Activated CD4-positive, alpha-beta T cell treated with anti-CD3 and anti-CD28 coated beads for 36 hours (primary cell): Measurements from ENCODE around the gene ADCY7. TPM values are rescaled to one million over a fixed set of nuclear protein-coding genes. Genes with fewer than 3 reads are reported as not detected.
A peak's percentile ranks its signal among the peaks of the same experiment; 100 is the strongest.

Experiments used
- ATAC-seq: fragments of 200-7000 bp; cut with Tn5 transposase; one replicate; pipeline ENCODE4 v1.10.0; 2021; ENCODE audit warnings: mild to moderate bottlenecking, moderate library complexity
- CTCF ChIA-PET: fragments of 350-600 bp; sonication (Branson Sonifier 250); formaldehyde crosslinking; loops from one replicate; lab custom pipeline; 2021; ENCODE audit warnings: antibody characterized with exemption; lab: Charles Lee
- POLR2A ChIA-PET: fragments of 350-600 bp; sonication (Branson Sonifier 250); formaldehyde crosslinking; loops from one replicate; lab custom pipeline; 2021; ENCODE audit warnings: antibody characterized with exemption, inconsistent platforms; lab: Charles Lee
- DNase-seq: peaks from one replicate; pipeline ENCODE4 v3.0.0-alpha.2; 2020
- H3K27ac Mint-ChIP-seq: one replicate; pipeline ENCODE4 v1.8.0; 2021; ENCODE audit warnings: mixed read lengths
- H3K27me3 Mint-ChIP-seq: one replicate; pipeline ENCODE4 v1.8.0; 2021; ENCODE audit warnings: mixed read lengths
- H3K36me3 Mint-ChIP-seq: one replicate; pipeline ENCODE4 v1.8.0; 2021; ENCODE audit warnings: low read depth, mixed read lengths
- H3K4me1 Mint-ChIP-seq: one replicate; pipeline ENCODE4 v1.8.0; 2021; ENCODE audit warnings: mixed read lengths
- H3K4me3 Mint-ChIP-seq: one replicate; pipeline ENCODE4 v1.8.0; 2021; ENCODE audit warnings: mild to moderate bottlenecking, moderate library complexity, mixed read lengths
- H3K9me3 Mint-ChIP-seq: one replicate; pipeline ENCODE4 v1.8.0; 2021; ENCODE audit warnings: low read depth, mixed read lengths
- intact Hi-C, 2 experiments: fragments of 100-400 bp; cut with DNase I in 1 of 2; cut with micrococcal nuclease in 1 of 2; formaldehyde crosslinking; loops; one replicate each; pipeline versions ENCODE4 v1.14.2 to v1.15.1; 2022 to 2024; cut with DNase I, micrococcal nuclease
- total RNA-seq, 2 experiments: library from RNA; stranded (reverse); gene quantifications; one replicate each; pipeline ENCODE4 v1.2.3, GENCODE V29; 2021

The ADCY7 gene
- total RNA-seq, 2 experiments from 2014 or later, result 51.8 to 85.3 TPM

DNA sequence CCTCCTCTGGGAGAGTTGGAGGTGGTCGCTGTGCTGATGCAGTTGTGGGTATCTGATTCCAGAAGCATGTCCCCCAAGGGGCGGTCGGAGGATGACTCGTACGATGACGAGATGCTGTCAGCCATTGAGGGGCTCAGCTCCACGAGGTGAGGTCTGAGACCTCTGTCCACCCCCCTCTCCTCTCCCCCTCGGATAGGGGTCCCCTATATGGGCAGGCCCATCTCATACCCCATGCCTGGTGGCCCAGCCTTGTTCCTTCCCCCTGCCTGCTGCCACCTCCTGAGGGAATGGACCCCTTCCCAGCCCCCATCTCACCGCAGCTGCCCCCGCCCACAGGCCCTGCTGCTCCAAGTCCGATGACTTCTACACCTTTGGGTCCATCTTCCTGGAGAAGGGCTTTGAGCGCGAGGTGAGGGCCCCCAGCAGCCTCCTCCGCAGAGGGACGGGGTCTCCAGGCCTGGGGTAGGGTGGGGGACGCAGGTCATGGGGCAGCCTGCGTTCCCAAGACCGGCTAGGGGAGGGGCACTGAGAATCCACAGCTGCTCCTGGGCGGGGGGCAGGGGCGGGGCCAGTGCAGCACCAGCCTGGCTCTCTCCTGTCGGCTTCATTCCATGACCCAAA is 39.2 kb downstream of the ADCY7 start:
- ChIA-PET POLR2A (no interaction called here), CTCF (interaction anchor here (0.6 to 1.4 kb wide), 2 partner anchors 45 to 94 kb away, joined by 3 to 4 read pairs; no protein-coding TSS in a partner anchor)
- Mint-ChIP-seq H3K4me3 (no peak overlapping the region), H3K27me3 (no peaks in the 10 kb centered on the region), H3K36me3 (peaks cover 17% of the 10 kb centered on the region), H3K9me3 (no peaks in the 10 kb centered on the region), H3K27ac (no peak overlapping the region), H3K4me1 (peaks cover 2% of the 10 kb centered on the region)
- intact Hi-C loops, result no loop called here
- peak; percentile 5 for DNase-seq
- ATAC-seq, result no peak

DNA sequence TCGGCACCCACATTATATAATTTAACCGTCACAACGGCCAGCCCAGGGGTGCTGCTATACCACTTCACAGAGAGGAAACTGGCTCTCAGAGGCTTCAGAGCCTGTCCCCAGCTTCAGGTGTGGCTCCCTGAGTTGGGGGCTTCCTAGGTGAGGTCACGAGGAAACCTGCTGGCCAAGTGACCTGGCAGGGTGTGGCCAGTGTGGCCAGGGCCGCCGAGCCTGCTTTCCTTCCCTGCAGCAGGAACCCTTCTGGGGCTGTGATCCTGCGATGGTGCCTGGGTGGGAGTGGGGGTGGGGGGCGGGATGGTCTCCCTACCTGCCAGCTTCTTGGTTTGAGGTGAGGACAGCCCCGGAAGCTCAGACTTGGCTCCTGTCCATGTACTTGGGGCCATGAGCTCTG is 39.9 kb downstream of the ADCY7 start:
- Mint-ChIP-seq H3K4me1 (peaks cover 2% of the 10 kb centered on the region), H3K9me3 (no peaks in the 10 kb centered on the region), H3K4me3 (no peak overlapping the region), H3K27me3 (no peaks in the 10 kb centered on the region), H3K36me3 (peaks cover 17% of the 10 kb centered on the region), H3K27ac (no peak overlapping the region)
- ChIA-PET CTCF (interaction anchor here (0.6 to 1.4 kb wide), 4 partner anchors 46 to 451 kb away, joined by 3 to 4 read pairs (median 3); no protein-coding TSS in a partner anchor), POLR2A (no interaction called here)
- DNase-seq (peak; percentile 1), ATAC-seq (no peak)
- intact Hi-C loops, result no loop called here

DNA sequence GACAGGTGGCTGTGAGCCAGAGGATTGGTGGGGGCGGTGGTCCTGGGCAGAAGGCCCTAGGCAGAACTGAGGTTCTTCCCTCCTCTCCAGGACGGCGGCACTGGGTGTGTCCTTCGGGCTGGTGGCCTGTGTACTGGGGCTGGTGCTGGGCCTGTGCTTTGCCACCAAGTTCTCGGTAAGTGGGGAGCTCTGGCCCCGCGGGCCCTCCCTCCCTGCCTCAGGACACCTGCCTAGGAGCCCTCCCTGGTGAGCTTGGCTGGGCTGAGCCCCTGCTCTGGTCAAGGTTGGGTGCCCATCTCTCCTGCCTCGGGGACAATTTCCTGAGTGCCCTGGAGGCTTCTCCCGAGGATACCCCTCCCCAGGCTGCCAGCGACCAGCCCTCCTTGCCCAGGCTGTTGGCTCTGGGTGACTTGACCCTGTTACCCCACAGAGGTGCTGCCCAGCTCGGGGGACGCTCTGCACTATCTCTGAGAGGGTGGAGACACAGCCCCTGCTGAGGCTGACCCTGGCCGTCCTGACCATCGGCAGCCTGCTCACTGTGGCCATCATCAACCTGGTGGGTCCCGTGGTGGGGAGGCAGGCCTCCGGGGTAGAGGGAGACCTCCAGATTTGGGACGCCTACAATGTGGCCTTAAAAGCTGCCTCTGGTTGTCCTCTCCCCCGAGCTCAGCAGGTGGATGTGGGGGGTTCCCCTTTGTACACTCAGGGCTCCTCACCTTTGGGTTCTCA is 42.0 kb downstream of the ADCY7 start:
- CTCF ChIA-PET, result interaction anchor here (1.0 to 1.3 kb wide), 2 partner anchors 14 to 19 kb away, joined by 3 read pairs; no protein-coding TSS in a partner anchor
- POLR2A ChIA-PET, result no interaction called here

DNA sequence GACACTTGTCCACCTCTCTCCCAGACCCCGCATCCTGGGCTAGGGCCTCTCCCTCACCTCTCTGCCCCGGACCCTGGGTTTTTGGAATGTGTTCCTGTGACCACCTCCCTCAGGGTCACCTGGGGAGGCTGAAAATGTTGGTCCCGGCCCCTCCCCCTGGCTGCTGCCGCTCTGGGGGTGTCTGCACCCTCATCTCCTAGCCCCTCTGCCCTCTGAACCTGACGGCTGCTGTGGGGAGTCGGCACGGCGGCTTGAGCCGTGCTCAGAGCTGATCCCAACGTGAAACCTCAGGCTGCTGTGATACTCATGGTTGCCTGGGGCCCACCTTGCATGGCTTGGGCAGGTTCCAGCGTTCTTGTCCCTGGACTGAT is 42.8 kb downstream of the ADCY7 start:
- peaks cover 28% of the 10 kb centered on the region for H3K36me3 Mint-ChIP-seq
- POLR2A ChIA-PET, result no interaction called here
- no peaks in the 10 kb centered on the region for H3K9me3 Mint-ChIP-seq
- intact Hi-C loops, result no loop called here
- H3K27ac Mint-ChIP-seq, result peak overlapping the region; percentile 42
- no peak for DNase-seq
- CTCF ChIA-PET, result interaction anchor here (1.3 kb wide), 1 partner anchor 13 kb away, joined by 3 read pairs; no protein-coding TSS in a partner anchor
- no peaks in the 10 kb centered on the region for H3K27me3 Mint-ChIP-seq
- ATAC-seq, result no peak
- no peak overlapping the region for H3K4me3 Mint-ChIP-seq
- H3K4me1 Mint-ChIP-seq, result peaks cover 14% of the 10 kb centered on the region

More for the DNA sequence above, 42.0 kb downstream of the ADCY7 start:
- H3K4me3 Mint-ChIP-seq, result no peak overlapping the region
- DNase-seq (peak; percentile 4), ATAC-seq (no peak)
- peaks cover 7% of the 10 kb centered on the region for H3K4me1 Mint-ChIP-seq
- H3K27me3 Mint-ChIP-seq, result no peaks in the 10 kb centered on the region
- no peak overlapping the region for H3K27ac Mint-ChIP-seq
- H3K36me3 Mint-ChIP-seq, result peaks cover 22% of the 10 kb centered on the region
- intact Hi-C loops, result no loop called here
- no peaks in the 10 kb centered on the region for H3K9me3 Mint-ChIP-seq

DNA sequence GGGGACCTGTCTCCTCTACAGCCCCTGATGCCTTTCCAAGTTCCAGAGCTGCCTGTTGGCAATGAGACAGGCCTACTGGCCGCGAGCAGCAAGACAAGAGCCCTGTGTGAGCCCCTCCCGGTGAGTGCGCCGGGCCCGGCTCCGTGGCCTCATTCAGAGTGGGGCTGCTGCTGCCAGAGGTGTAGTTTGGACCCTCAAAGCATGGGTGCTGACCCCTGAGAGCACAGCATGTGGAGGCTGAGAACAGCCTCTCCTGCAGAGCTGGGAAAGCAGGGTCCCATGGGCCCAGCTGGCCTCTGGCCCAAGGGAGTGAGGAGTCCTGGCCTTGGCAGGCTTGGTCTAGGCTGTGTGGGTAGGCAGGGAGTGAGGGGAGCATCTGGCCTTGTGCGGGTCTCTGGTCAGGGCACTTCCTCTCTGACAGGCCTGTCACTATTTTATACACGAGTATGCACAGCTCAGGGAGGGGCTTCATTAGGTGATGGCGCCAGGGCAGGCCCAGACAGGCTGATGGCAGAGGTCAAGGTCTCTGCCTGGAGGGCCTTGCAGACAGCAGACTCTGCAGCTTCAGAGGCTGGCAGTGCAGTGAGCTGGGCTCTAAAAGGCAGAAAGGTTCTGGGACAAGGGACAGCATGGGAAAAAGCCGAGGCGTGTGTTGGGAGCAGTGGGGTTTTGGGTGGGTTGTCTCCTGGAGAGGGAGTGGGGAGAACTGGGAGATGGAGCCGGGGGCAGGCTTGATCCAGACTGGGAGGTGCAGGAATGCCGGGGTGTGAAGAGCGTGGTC is 43.4 kb downstream of the ADCY7 start:
- ChIA-PET POLR2A (no interaction called here), CTCF (interaction anchor here (0.6 to 1.4 kb wide), 3 partner anchors 12 to 111 kb away, joined by 3 to 4 read pairs (median 3); no protein-coding TSS in a partner anchor)
- intact Hi-C loops, result no loop called here
- H3K4me1 Mint-ChIP-seq, result peaks cover 14% of the 10 kb centered on the region
- H3K36me3 Mint-ChIP-seq, result peaks cover 32% of the 10 kb centered on the region
- no peaks in the 10 kb centered on the region for H3K27me3 Mint-ChIP-seq
- H3K27ac Mint-ChIP-seq, result peak overlapping the region; percentile 42
- no peak overlapping the region for H3K4me3 Mint-ChIP-seq
- DNase-seq, result peak; percentile 2
- ATAC-seq, result no peak
- no peaks in the 10 kb centered on the region for H3K9me3 Mint-ChIP-seq

DNA sequence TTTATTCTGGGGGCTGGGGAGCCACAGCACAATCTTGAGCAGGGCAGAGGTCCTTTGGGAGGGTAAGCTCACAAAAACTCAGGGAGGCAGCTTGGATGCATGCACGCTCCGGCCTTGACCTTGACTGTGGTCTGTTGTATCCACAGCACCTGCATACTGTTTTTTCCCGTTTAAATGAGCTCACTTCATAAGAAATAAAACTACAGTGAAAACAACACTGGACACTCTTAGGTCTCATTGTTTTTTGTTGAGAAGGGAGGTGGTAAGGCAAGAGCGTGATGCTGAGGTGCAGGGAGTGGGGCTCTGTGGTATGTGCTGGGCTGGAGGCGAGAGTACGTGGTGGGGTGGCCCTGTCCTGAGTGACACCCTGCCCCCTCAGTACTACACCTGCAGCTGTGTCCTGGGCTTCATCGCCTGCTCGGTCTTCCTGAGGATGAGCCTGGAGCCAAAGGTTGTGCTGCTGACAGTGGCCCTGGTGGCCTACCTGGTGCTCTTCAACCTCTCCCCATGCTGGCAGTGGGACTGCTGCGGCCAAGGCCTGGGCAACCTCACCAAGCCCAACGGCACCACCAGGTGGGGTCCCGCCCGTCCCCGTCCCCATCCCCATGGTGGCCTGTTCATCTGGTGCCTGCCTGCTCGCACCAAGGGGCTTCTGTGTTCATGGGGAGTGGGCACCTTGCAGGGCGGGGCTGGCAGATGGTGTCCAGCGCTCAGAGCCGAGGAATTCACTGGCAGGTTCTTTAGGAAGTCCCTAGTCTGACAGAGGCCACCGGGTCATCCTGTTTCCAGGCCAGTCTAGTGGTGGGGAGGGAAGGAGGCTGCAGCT is 44.2 kb downstream of the ADCY7 start:
- peaks cover 14% of the 10 kb centered on the region for H3K4me1 Mint-ChIP-seq
- H3K4me3 Mint-ChIP-seq, result no peak overlapping the region
- no peak for ATAC-seq
- no peaks in the 10 kb centered on the region for H3K9me3 Mint-ChIP-seq
- no peaks in the 10 kb centered on the region for H3K27me3 Mint-ChIP-seq
- peaks cover 36% of the 10 kb centered on the region for H3K36me3 Mint-ChIP-seq
- intact Hi-C loops, result no loop called here
- peak; percentile 4 for DNase-seq
- POLR2A ChIA-PET, result no interaction called here
- no peak overlapping the region for H3K27ac Mint-ChIP-seq
- CTCF ChIA-PET, result interaction anchor here (0.6 to 1.4 kb wide), 3 partner anchors 44 to 112 kb away, joined by 3 to 4 read pairs (median 4); no protein-coding TSS in a partner anchor

DNA sequence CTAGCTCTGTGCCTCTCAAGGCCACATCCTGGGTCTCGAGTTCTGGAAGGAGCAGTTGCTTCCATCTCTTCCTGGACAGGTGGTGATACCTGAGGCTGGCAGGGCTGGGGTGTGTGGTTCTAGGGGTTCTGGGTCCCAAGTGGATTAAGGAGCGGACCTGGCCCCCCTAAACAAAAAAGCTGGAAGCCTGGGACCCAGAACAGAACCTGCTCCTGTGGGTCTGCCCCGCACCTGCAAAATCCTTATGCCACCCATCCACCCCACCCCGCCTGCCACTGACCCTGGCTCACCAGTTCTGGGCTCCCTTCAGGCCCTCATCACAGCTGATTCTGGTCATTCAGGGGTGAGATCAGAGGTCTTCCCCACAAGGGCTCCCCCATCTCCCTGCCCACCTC is 44.8 kb downstream of the ADCY7 start:
- H3K27ac Mint-ChIP-seq, result no peak overlapping the region
- no peak for ATAC-seq
- no peaks in the 10 kb centered on the region for H3K27me3 Mint-ChIP-seq
- H3K4me1 Mint-ChIP-seq, result peaks cover 14% of the 10 kb centered on the region
- POLR2A ChIA-PET, result no interaction called here
- H3K36me3 Mint-ChIP-seq, result peaks cover 39% of the 10 kb centered on the region
- no peaks in the 10 kb centered on the region for H3K9me3 Mint-ChIP-seq
- H3K4me3 Mint-ChIP-seq, result no peak overlapping the region
- CTCF ChIA-PET, result interaction anchor here (1.2 to 1.4 kb wide), 2 partner anchors 44 to 101 kb away, joined by 4 read pairs; no protein-coding TSS in a partner anchor
- peak; percentile 6 for DNase-seq
- intact Hi-C loops, result no loop called here

DNA sequence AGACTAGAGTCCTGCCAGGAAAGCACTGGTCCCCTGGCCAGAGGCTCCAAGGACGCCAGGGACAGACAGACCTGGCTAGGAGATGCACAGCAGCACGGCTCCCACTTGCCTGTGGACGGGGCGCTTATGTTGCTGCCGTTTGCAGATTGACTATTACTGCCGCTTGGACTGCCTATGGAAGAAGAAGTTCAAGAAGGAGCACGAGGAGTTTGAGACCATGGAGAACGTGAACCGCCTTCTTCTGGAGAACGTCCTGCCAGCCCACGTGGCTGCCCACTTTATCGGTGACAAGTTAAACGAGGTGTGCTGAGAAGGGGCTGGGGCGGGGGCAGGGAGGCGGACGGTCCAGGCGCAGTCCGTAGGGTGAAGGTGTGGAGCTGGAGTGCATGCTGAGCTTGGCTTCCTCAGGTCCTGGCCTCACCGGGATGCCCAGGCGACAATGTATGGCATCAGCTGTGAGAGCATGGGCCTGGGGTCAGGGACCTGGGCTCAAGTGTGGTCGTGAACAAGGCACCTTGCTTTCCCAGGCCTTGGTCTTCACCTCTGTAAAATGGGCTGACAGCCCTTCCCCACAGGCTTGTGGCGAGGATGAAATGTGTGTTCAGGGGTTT is 45.6 kb downstream of the ADCY7 start:
- no peak overlapping the region for H3K4me3 Mint-ChIP-seq
- peak overlapping the region; percentile 73 for H3K27ac Mint-ChIP-seq
- no peak for ATAC-seq
- intact Hi-C loops, result no loop called here
- peak; percentile 9 for DNase-seq
- CTCF ChIA-PET, result interaction anchor here (0.6 to 1.5 kb wide), 2 partner anchors 11 to 156 kb away, joined by 3 to 4 read pairs; no protein-coding TSS in a partner anchor
- POLR2A ChIA-PET, result no interaction called here
- peaks cover 41% of the 10 kb centered on the region for H3K36me3 Mint-ChIP-seq
- H3K9me3 Mint-ChIP-seq, result no peaks in the 10 kb centered on the region
- H3K4me1 Mint-ChIP-seq, result peaks cover 22% of the 10 kb centered on the region
- H3K27me3 Mint-ChIP-seq, result no peaks in the 10 kb centered on the region

DNA sequence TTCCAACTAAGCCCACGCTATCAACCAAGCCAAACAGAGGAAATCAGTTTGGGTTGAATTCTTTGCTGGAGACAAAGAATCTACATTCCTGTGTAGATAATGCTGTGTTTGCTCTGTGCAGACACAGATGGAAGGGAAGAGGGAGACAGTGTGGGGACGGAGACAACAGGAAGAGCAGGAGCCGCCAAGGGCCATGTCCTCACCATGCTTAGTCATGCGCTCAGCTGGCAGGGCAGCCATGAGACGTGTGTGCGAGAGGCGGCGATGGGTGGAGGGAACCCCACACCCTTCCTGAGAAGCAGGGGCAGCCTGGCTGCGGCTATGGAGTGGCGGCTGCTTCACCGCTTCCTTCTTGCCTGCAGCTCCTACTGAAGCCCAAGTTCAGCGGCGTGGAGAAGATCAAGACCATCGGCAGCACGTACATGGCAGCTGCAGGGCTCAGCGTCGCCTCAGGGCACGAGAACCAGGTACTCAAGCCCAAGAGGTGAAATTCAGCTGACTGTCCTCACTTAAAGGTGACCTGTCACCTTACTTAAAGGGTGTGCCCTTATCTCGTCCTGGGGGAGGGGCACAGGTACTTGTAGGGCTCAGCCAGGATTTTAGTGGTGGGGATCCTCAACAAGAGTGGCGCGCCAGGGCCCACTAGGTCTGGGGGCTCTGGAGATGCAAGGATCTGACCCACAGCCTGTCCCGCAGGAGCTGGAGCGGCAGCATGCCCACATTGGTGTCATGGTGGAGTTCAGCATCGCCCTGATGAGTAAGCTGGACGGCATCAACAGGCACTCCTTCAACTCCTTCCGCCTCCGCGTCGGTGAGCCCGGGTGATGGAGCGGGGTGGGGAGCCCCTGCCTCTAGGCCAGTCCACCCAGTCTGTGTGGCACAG is 47.5 kb downstream of the ADCY7 start:
- Mint-ChIP-seq H3K36me3 (peaks cover 50% of the 10 kb centered on the region), H3K27ac (peak overlapping the region; percentile 88), H3K9me3 (no peaks in the 10 kb centered on the region), H3K4me1 (peaks cover 29% of the 10 kb centered on the region), H3K27me3 (no peaks in the 10 kb centered on the region), H3K4me3 (no peak overlapping the region)
- intact Hi-C loops, result no loop called here
- ChIA-PET POLR2A (interaction anchor here (0.6 kb wide), 1 partner anchor 40 kb away, joined by 3 read pairs; no protein-coding TSS in a partner anchor), CTCF (interaction anchor here (0.5 to 2.6 kb wide), 8 partner anchors 9 to 889 kb away, joined by 3 to 11 read pairs (median 4); partner anchors contain the start of gene CNEP1R1)
- ATAC-seq (peak; percentile 75), DNase-seq (peak; percentile 67)
